CD4-positive, alpha-beta T cell (primary cell): ENCODE results near the gene ENTPD3. TPM values are rescaled to one million over a fixed set of nuclear protein-coding genes. Genes with fewer than 3 reads are reported as not detected.

ENCODE experiments used
- ATAC-seq: fragments of 200-7000 bp; cut with Tn5 transposase; one replicate; pipeline ENCODE4 v1.10.0; 2022; ENCODE audit warnings: mild to moderate bottlenecking; ENCODE audit not compliant: poor library complexity
- CTCF ChIA-PET: fragments of 350-600 bp; sonication (Branson Sonifier 250); formaldehyde crosslinking; loops from one replicate; lab custom pipeline; 2021; ENCODE audit warnings: antibody characterized with exemption, inconsistent platforms; lab: Charles Lee
- POLR2A ChIA-PET: fragments of 350-600 bp; sonication (Branson Sonifier 250); formaldehyde crosslinking; loops from one replicate; lab custom pipeline; 2021; ENCODE audit warnings: antibody characterized with exemption, inconsistent platforms; lab: Charles Lee
- DNase-seq, 14 experiments: peaks; one replicate each; pipeline ENCODE4 v3.0.0-alpha.2; 2013 to 2020; ENCODE audit warnings: mixed read lengths in 2 of 14
- H3K27ac ChIP-seq, 2 donors: one replicate each; pipeline versions ENCODE4 v1.5.1 to v1.7.0; 2013; ENCODE audit warnings: low read length in 2 of 2, low read depth in 1 of 2, mild to moderate bottlenecking in 1 of 2
- H3K27me3 ChIP-seq, 2 experiments: 1 replicate in 1 of 2; 2 replicates in 1 of 2; pipeline versions ENCODE4 v1.6.1 to v1.7.0; 2013; ENCODE audit warnings: low read length in 2 of 2, control low read depth in 1 of 2, mild to moderate bottlenecking in 1 of 2, moderate library complexity in 1 of 2; ENCODE audit not compliant: insufficient read depth in 2 of 2, control insufficient read depth in 1 of 2
- H3K36me3 ChIP-seq: one replicate; pipeline ENCODE4 v1.6.1; 2013; ENCODE audit warnings: low read length, control low read depth; ENCODE audit not compliant: insufficient read depth
- H3K4me1 ChIP-seq: one replicate; pipeline ENCODE4 v1.6.1; 2013; ENCODE audit warnings: low read length, control low read depth; ENCODE audit not compliant: insufficient read depth
- H3K4me3 ChIP-seq: one replicate; pipeline ENCODE4 v1.5.1; 2013; ENCODE audit warnings: mild to moderate bottlenecking, low read length, moderate library complexity
- H3K9me3 ChIP-seq, 2 experiments: 1 replicate in 1 of 2; 2 replicates in 1 of 2; pipeline versions ENCODE4 v1.6.1 to v1.7.0; 2013; ENCODE audit warnings: low read length in 2 of 2, mild to moderate bottlenecking in 2 of 2, control low read depth in 1 of 2, moderate library complexity in 1 of 2; ENCODE audit not compliant: control insufficient read depth in 1 of 2, insufficient read depth in 1 of 2
- H3K27ac Mint-ChIP-seq: one replicate; pipeline ENCODE4 v1.8.0; 2020; ENCODE audit warnings: mixed read lengths
- H3K27me3 Mint-ChIP-seq: one replicate; pipeline ENCODE4 v1.8.0; 2021; ENCODE audit warnings: mixed read lengths
- H3K36me3 Mint-ChIP-seq: one replicate; pipeline ENCODE4 v1.8.0; 2021; ENCODE audit warnings: low read depth, mixed read lengths
- H3K4me1 Mint-ChIP-seq: one replicate; pipeline ENCODE4 v1.8.0; 2021; ENCODE audit warnings: low read depth, mixed read lengths
- H3K4me3 Mint-ChIP-seq: one replicate; pipeline ENCODE4 v1.8.0; 2020; ENCODE audit warnings: mild to moderate bottlenecking, mixed read lengths
- H3K9me3 Mint-ChIP-seq: one replicate; pipeline ENCODE4 v1.8.0; 2020; ENCODE audit warnings: mixed read lengths
- intact Hi-C, 2 experiments: fragments of 100-400 bp; cut with DNase I in 1 of 2; cut with micrococcal nuclease in 1 of 2; formaldehyde crosslinking; loops; one replicate each; pipeline versions ENCODE4 v1.15.1 to v1.9.0; 2023 to 2025; cut with DNase I, micrococcal nuclease
- total RNA-seq, 174 experiments: library from RNA in 2 of 174; stranded (reverse) in 2 of 174; gene quantifications; one replicate each; pipeline ENCODE4 v1.2.3 and lab custom pipeline; 2021 to 2026
- TF ChIP-seq, protein P1 (sequence below): fragments of 200-600 bp; IDR thresholded peaks from one replicate; pipeline ENCODE4 v1.8.0; 2022; ENCODE audit warnings: antibody characterized with exemption, mild to moderate bottlenecking

ENTPD3 gene
- total RNA-seq, 2 experiments from 2014 or later: not detected

DNA sequence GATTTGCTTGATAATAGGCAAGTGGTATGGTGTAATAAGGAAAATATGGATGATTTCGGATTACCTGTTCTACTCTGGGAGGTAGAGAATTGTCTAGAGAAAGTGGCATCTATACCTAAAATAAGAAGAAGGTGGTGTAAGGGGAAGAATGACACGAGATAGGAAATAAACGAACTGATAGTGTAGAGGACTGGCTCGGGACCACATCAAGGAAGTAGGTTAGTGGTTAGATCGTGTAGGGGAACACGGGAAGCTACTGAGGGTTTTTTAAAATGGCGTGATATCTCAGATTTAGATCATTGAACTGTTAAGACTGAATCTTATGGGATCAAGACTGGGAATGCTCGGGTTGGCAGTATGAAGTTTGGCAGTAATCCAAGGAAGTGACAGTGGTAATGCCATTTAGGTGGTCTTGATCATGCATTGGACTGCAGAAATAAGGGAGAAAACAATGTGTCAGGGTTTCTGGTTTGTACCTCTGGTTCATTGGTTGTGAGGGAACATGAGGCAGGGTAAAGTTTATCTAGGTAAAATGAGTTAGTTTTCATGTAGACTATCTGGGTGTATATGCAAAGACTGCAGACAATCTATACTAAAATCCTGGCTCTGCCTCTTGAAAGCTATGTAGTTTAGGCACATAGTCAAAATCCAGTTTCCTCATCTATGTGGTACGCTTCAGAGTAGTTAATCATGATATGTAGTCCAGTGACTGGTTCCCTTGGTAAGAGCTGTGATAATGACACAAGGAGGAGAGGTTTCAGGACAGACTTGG lies 77.5 kb downstream of the ENTPD3 start:
- TF ChIP-seq, protein P1, sequence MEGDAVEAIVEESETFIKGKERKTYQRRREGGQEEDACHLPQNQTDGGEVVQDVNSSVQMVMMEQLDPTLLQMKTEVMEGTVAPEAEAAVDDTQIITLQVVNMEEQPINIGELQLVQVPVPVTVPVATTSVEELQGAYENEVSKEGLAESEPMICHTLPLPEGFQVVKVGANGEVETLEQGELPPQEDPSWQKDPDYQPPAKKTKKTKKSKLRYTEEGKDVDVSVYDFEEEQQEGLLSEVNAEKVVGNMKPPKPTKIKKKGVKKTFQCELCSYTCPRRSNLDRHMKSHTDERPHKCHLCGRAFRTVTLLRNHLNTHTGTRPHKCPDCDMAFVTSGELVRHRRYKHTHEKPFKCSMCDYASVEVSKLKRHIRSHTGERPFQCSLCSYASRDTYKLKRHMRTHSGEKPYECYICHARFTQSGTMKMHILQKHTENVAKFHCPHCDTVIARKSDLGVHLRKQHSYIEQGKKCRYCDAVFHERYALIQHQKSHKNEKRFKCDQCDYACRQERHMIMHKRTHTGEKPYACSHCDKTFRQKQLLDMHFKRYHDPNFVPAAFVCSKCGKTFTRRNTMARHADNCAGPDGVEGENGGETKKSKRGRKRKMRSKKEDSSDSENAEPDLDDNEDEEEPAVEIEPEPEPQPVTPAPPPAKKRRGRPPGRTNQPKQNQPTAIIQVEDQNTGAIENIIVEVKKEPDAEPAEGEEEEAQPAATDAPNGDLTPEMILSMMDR: no peak
- POLR2A ChIA-PET: interaction anchor here (0.9 to 2.7 kb wide), 6 partner anchors 11 to 60 kb away, joined by 3 to 16 read pairs (median 6); partner anchors contain the start of genes ZNF619, ZNF620 and ZNF621
- Histone ChIP-seq H3K27ac (peak overlapping the region; percentile 0 to 33), H3K27me3 (no peaks in the 10 kb centered on the region), H3K9me3 (no peaks in the 10 kb centered on the region), H3K4me3 (no peak overlapping the region), H3K4me1 (peaks cover 13% of the 10 kb centered on the region), H3K36me3 (peaks cover 43% of the 10 kb centered on the region)
- H3K36me3 Mint-ChIP-seq: peaks cover 71% of the 10 kb centered on the region
- DNase-seq (peak in 5 of 14 experiments; percentile 26 to 81 (median 71)), ATAC-seq (peak; percentile 96)
- no peaks in the 10 kb centered on the region for H3K9me3 Mint-ChIP-seq
- H3K27ac Mint-ChIP-seq: peak overlapping the region; percentile 75
- no peaks in the 10 kb centered on the region for H3K27me3 Mint-ChIP-seq
- CTCF ChIA-PET: interaction anchor here (1.6 kb wide), 1 partner anchor 11 kb away, joined by 4 read pairs; no protein-coding TSS in a partner anchor
- intact Hi-C loops: no loop called here
- H3K4me3 Mint-ChIP-seq: peak overlapping the region; percentile 40
- peaks cover 38% of the 10 kb centered on the region for H3K4me1 Mint-ChIP-seq

DNA sequence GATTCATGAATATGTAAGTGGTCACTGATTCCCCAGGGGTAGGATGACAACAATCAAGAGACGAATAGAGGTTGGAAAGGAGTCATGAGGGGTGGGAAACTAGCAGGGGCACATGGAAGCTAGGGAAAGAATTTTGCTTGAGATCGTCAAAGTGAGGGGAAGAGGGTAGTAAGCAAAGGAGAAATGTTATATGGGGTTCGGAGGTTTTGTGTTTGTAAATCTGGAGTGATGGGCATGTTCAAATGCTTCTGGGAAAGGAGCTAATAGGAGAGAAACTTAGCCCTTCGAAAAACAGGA lies 78.1 kb downstream of the ENTPD3 start:
- no peaks in the 10 kb centered on the region for H3K9me3 ChIP-seq
- peaks cover 13% of the 10 kb centered on the region for H3K4me1 ChIP-seq
- H3K4me3 ChIP-seq: no peak overlapping the region
- peaks cover 38% of the 10 kb centered on the region for H3K4me1 Mint-ChIP-seq
- intact Hi-C loops: no loop called here
- no peak overlapping the region for H3K4me3 Mint-ChIP-seq
- peaks cover 66% of the 10 kb centered on the region for H3K36me3 Mint-ChIP-seq
- ATAC-seq (no peak), DNase-seq (no peak)
- peaks cover 39% of the 10 kb centered on the region for H3K36me3 ChIP-seq
- no peak overlapping the region for H3K27ac ChIP-seq
- no peaks in the 10 kb centered on the region for H3K27me3 Mint-ChIP-seq
- H3K9me3 Mint-ChIP-seq: no peaks in the 10 kb centered on the region
- TF ChIP-seq, protein P1: no peak
- H3K27me3 ChIP-seq: no peaks in the 10 kb centered on the region
- CTCF ChIA-PET: interaction anchor here (1.6 kb wide), 1 partner anchor 11 kb away, joined by 4 read pairs; no protein-coding TSS in a partner anchor
- POLR2A ChIA-PET: interaction anchor here (0.9 to 2.7 kb wide), 5 partner anchors 8 to 41 kb away, joined by 3 to 16 read pairs (median 5); partner anchors contain the start of genes RPL14, ZNF619 and ZNF620
- H3K27ac Mint-ChIP-seq: peak overlapping the region; percentile 75

DNA sequence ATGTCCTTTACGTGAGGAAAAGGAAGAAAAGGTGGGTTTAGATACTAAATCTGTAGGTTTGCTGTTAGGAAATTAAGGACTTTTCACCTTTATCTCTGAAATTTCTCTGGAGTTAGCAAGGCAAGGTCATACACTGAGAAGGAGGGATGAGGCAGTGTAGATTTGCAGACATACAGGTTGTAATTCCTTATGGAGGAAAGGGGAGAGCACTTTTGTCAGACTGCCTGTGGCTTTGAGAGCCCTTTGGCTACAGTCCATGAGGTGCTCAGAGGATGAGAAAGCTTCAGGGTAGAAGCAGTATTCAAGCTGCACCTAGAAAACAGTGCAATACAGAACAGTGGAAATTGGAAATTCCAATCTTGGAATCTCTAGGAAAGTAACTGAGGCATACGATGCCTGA lies 78.5 kb downstream of the ENTPD3 start:
- Mint-ChIP-seq H3K36me3 (peaks cover 62% of the 10 kb centered on the region), H3K9me3 (no peaks in the 10 kb centered on the region), H3K27ac (peak overlapping the region; percentile 75), H3K4me3 (no peak overlapping the region), H3K4me1 (peaks cover 38% of the 10 kb centered on the region), H3K27me3 (no peaks in the 10 kb centered on the region)
- intact Hi-C loops: no loop called here
- TF ChIP-seq, protein P1: no peak
- Histone ChIP-seq H3K27ac (no peak overlapping the region), H3K4me1 (peaks cover 10% of the 10 kb centered on the region), H3K36me3 (peaks cover 35% of the 10 kb centered on the region), H3K9me3 (no peaks in the 10 kb centered on the region), H3K27me3 (no peaks in the 10 kb centered on the region), H3K4me3 (no peak overlapping the region)
- ATAC-seq: no peak
- CTCF ChIA-PET: interaction anchor here (1.6 kb wide), 1 partner anchor 11 kb away, joined by 4 read pairs; no protein-coding TSS in a partner anchor
- POLR2A ChIA-PET: interaction anchor here (0.9 to 2.7 kb wide), 5 partner anchors 8 to 40 kb away, joined by 3 to 16 read pairs (median 5); partner anchors contain the start of genes RPL14, ZNF619 and ZNF620
- no peak for DNase-seq
